Activated CD8-positive, alpha-beta T cell treated with anti-CD3 and anti-CD28 coated beads for 36 hours (primary cell): ENCODE results near the gene TMEM131. TPM values are rescaled to one million over a fixed set of nuclear protein-coding genes. Genes with fewer than 3 reads are reported as not detected.
A peak's percentile ranks its signal among the peaks of the same experiment; 100 is the strongest.

Experiments
- ATAC-seq: fragments of 200-7000 bp; cut with Tn5 transposase; one replicate; pipeline ENCODE4 v1.10.0; 2021; ENCODE audit warnings: mild to moderate bottlenecking, moderate library complexity
- CTCF ChIA-PET: fragments of 350-600 bp; sonication (Branson Sonifier 250); formaldehyde crosslinking; loops from one replicate; lab custom pipeline; 2021; ENCODE audit warnings: antibody characterized with exemption; lab: Charles Lee
- POLR2A ChIA-PET: fragments of 350-600 bp; sonication (Branson Sonifier 250); formaldehyde crosslinking; loops from one replicate; lab custom pipeline; 2021; ENCODE audit warnings: antibody characterized with exemption; lab: Charles Lee
- DNase-seq: peaks from one replicate; pipeline ENCODE4 v3.0.0-alpha.2; 2020
- H3K27ac Mint-ChIP-seq: one replicate; pipeline ENCODE4 v1.8.0; 2021; ENCODE audit warnings: mild to moderate bottlenecking, mixed read lengths
- H3K27me3 Mint-ChIP-seq: one replicate; pipeline ENCODE4 v1.8.0; 2021; ENCODE audit warnings: mixed read lengths
- H3K36me3 Mint-ChIP-seq: one replicate; pipeline ENCODE4 v1.8.0; 2021; ENCODE audit warnings: low read depth, mixed read lengths
- H3K4me1 Mint-ChIP-seq: one replicate; pipeline ENCODE4 v1.8.0; 2021; ENCODE audit warnings: low read depth, mixed read lengths
- H3K4me3 Mint-ChIP-seq: one replicate; pipeline ENCODE4 v1.8.0; 2021; ENCODE audit warnings: mild to moderate bottlenecking, moderate library complexity, mixed read lengths
- H3K9me3 Mint-ChIP-seq: one replicate; pipeline ENCODE4 v1.8.0; 2021; ENCODE audit warnings: mixed read lengths
- CTCF ChIP-seq: fragments of 200-600 bp; IDR thresholded peaks from one replicate; pipeline ENCODE4 v1.8.0; 2022; ENCODE audit warnings: antibody characterized with exemption, mild to moderate bottlenecking
- intact Hi-C: fragments of 100-400 bp; cut with micrococcal nuclease; formaldehyde crosslinking; loops from one replicate; pipeline ENCODE4 v1.10.0; 2022
- total RNA-seq, 2 experiments: library from RNA; stranded (reverse); gene quantifications; one replicate each; pipeline ENCODE4 v1.2.3, GENCODE V29; 2021

The TMEM131 gene
- total RNA-seq, 2 experiments from 2014 or later, result 24.2 to 27.4 TPM

- ChIA-PET POLR2A (interaction anchor here (1.3 to 2.5 kb wide), 5 partner anchors 11 to 23 kb away, joined by 3 to 19 read pairs (median 6); no protein-coding TSS in a partner anchor), CTCF (no interaction called here)
- peaks cover 58% of the 10 kb centered on the region for H3K36me3 Mint-ChIP-seq
- no peak overlapping the region for H3K27ac Mint-ChIP-seq
- H3K4me3 Mint-ChIP-seq, result no peak overlapping the region
- intact Hi-C loops, result no loop called here
- no peak for ATAC-seq
- DNase-seq, result no peak
- no peaks in the 10 kb centered on the region for H3K9me3 Mint-ChIP-seq
- H3K4me1 Mint-ChIP-seq, result peaks cover 25% of the 10 kb centered on the region
- H3K27me3 Mint-ChIP-seq, result no peaks in the 10 kb centered on the region
- no peak for TF ChIP-seq CTCF
These were observed 258.1 kb downstream of the TMEM131 start for GRCh38 chr2:97737421-97738178.

- Mint-ChIP-seq H3K9me3 (no peaks in the 10 kb centered on the region), H3K27ac (peak overlapping the region; percentile 18), H3K36me3 (peaks cover 61% of the 10 kb centered on the region), H3K27me3 (no peaks in the 10 kb centered on the region), H3K4me3 (no peak overlapping the region), H3K4me1 (peaks cover 19% of the 10 kb centered on the region)
- ChIA-PET CTCF (no interaction called here), POLR2A (interaction anchor here (1.1 to 2.5 kb wide), 5 partner anchors 10 to 21 kb away, joined by 3 to 19 read pairs (median 6); no protein-coding TSS in a partner anchor)
- ATAC-seq (no peak), DNase-seq (no peak)
- no peak for TF ChIP-seq CTCF
- intact Hi-C loops, result no loop called here
These were observed 259.0 kb downstream of the TMEM131 start for GRCh38 chr2:97736608-97737330.

GRCh38 chr2:97736185-97736584 is 259.6 kb downstream of the TMEM131 start:
- ChIA-PET CTCF (interaction anchor here (1.2 kb wide), 1 partner anchor 25 kb away, joined by 3 read pairs; no protein-coding TSS in a partner anchor), POLR2A (interaction anchor here (0.9 to 2.5 kb wide), 4 partner anchors 9 to 74 kb away, joined by 3 to 19 read pairs (median 6); no protein-coding TSS in a partner anchor)
- intact Hi-C loops, result no loop called here
- H3K27ac Mint-ChIP-seq, result no peak overlapping the region
- TF ChIP-seq CTCF, result no peak
- ATAC-seq (no peak), DNase-seq (no peak)
- H3K27me3 Mint-ChIP-seq, result no peaks in the 10 kb centered on the region
- no peaks in the 10 kb centered on the region for H3K9me3 Mint-ChIP-seq
- H3K36me3 Mint-ChIP-seq, result peaks cover 61% of the 10 kb centered on the region
- peaks cover 19% of the 10 kb centered on the region for H3K4me1 Mint-ChIP-seq
- H3K4me3 Mint-ChIP-seq, result no peak overlapping the region

- ChIA-PET POLR2A (interaction anchor here (2.5 kb wide), 1 partner anchor 8 kb away, joined by 19 read pairs; no protein-coding TSS in a partner anchor), CTCF (interaction anchor here (0.9 to 1.2 kb wide), 2 partner anchors 24 to 35 kb away, joined by 3 read pairs; no protein-coding TSS in a partner anchor)
- no peak overlapping the region for H3K27ac Mint-ChIP-seq
- no peak overlapping the region for H3K4me3 Mint-ChIP-seq
- peaks cover 63% of the 10 kb centered on the region for H3K36me3 Mint-ChIP-seq
- peaks cover 4% of the 10 kb centered on the region for H3K9me3 Mint-ChIP-seq
- ATAC-seq (no peak), DNase-seq (no peak)
- intact Hi-C loops, result no loop called here
- no peaks in the 10 kb centered on the region for H3K27me3 Mint-ChIP-seq
- no peak for TF ChIP-seq CTCF
- H3K4me1 Mint-ChIP-seq, result peaks cover 18% of the 10 kb centered on the region
These were observed 260.6 kb downstream of the TMEM131 start for GRCh38 chr2:97735161-97735561.
